GM06990 (cell line): ENCODE data around the gene ERICH6.

ENCODE experiments used
- DNase-seq: peaks from one replicate; pipeline ENCODE4 v3.0.0-alpha.2; 2011; ENCODE audit not compliant: insufficient read length; ENCODE audit errors: extremely low read depth
- H3K27me3 ChIP-seq: replicated peaks from 2 replicates; pipeline ENCODE4 v1.6.0; 2011; ENCODE audit warnings: low read length; ENCODE audit not compliant: control insufficient read depth, insufficient read depth
- H3K36me3 ChIP-seq: 2 replicates; pipeline ENCODE4 v1.5.1; 2011; ENCODE audit warnings: low read length; ENCODE audit not compliant: control insufficient read depth, insufficient read depth
- H3K4me3 ChIP-seq: replicated peaks from 2 replicates; pipeline ENCODE4 v1.5.1; 2011; ENCODE audit warnings: low read depth, mild to moderate bottlenecking, control low read depth, low read length
- TF ChIP-seq, protein P1 (sequence below): IDR thresholded peaks from 2 replicates; pipeline ENCODE4 v1.5.1; 2011; ENCODE audit warnings: low read length, control low read depth, mild to moderate bottlenecking, inconsistent platforms; ENCODE audit not compliant: insufficient read depth, poor library complexity, severe bottlenecking

Gene ERICH6

DNA sequence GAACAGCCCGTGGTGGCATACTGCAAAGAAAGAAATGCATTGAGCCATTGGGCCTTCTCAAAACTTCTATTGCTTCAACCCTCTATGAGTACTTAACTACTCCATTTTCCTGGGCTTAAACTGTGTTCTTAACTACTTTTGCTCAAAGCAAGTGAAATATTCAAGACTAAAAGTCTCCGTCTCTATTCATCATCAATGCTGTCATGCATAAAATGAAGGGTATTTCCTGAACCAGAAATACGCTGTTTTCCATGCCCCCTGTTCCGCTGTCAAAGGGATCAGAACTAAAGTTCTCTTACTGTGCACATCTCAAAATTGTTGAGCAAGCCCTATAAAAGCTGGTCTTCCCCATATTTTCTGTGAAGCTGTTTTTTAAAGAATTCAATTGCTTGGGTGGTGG, 39.0 kb upstream of the ERICH6 start:
- Histone ChIP-seq H3K4me3 (no peak overlapping the region), H3K27me3 (no peaks in the 10 kb centered on the region), H3K36me3 (peaks cover 4% of the 10 kb centered on the region)
- TF ChIP-seq, protein P1, sequence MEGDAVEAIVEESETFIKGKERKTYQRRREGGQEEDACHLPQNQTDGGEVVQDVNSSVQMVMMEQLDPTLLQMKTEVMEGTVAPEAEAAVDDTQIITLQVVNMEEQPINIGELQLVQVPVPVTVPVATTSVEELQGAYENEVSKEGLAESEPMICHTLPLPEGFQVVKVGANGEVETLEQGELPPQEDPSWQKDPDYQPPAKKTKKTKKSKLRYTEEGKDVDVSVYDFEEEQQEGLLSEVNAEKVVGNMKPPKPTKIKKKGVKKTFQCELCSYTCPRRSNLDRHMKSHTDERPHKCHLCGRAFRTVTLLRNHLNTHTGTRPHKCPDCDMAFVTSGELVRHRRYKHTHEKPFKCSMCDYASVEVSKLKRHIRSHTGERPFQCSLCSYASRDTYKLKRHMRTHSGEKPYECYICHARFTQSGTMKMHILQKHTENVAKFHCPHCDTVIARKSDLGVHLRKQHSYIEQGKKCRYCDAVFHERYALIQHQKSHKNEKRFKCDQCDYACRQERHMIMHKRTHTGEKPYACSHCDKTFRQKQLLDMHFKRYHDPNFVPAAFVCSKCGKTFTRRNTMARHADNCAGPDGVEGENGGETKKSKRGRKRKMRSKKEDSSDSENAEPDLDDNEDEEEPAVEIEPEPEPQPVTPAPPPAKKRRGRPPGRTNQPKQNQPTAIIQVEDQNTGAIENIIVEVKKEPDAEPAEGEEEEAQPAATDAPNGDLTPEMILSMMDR = no peak
- DNase-seq = no peak

DNA sequence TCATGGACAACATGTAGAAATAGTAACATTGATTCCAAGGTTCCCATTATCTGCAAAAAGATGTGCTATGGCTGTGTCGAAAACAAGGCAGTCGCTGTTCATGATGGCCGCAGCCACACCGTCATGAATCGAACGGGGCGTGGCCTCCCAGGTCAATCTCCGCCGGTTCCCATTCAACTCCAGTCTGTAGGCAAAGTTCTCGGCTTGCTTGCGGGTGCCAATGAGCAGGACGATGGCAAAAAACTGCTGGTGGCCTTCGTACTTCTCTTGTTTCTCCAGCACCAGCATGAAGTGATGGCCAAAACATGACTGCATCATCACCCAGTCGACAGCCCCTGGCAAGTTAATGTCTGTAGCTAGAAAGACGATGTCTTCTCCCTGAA, 38.4 kb upstream of the ERICH6 start:
- TF ChIP-seq, protein P1 = no peak
- H3K4me3 ChIP-seq = no peak overlapping the region
- H3K27me3 ChIP-seq = no peaks in the 10 kb centered on the region
- peaks cover 4% of the 10 kb centered on the region for H3K36me3 ChIP-seq
- DNase-seq = no peak

DNA sequence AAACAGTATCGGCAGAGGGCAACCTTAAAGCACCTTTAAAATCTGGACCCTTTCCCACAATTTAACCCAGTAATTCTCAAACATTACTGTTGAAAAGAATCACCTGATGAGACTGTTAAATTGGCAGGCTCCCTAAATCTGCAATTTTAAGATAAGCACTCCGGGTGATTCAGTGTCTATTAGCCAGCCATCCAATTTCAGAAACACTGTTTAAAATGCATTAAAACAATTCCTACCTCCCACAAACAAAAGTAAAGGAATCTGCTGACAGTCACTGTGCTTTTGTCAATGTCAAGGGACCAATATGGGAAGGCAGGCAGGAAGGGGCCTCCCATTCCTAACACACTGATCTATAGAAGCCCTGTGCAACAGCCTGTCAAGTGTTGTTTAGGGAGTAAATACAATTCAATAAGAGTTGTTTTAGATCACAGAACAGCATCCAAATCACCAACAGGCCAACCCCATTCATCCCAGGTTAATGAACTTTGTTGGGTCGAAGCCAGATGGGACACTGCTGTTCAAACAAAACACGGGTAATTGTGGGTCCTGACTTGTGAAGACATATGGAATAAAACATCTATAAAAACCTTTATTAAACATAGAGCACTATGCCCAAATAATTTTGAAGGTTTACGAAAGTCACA, 37.9 kb upstream of the ERICH6 start:
- Histone ChIP-seq H3K4me3 (no peak overlapping the region), H3K27me3 (no peaks in the 10 kb centered on the region)
- TF ChIP-seq, protein P1 = no peak

DNA sequence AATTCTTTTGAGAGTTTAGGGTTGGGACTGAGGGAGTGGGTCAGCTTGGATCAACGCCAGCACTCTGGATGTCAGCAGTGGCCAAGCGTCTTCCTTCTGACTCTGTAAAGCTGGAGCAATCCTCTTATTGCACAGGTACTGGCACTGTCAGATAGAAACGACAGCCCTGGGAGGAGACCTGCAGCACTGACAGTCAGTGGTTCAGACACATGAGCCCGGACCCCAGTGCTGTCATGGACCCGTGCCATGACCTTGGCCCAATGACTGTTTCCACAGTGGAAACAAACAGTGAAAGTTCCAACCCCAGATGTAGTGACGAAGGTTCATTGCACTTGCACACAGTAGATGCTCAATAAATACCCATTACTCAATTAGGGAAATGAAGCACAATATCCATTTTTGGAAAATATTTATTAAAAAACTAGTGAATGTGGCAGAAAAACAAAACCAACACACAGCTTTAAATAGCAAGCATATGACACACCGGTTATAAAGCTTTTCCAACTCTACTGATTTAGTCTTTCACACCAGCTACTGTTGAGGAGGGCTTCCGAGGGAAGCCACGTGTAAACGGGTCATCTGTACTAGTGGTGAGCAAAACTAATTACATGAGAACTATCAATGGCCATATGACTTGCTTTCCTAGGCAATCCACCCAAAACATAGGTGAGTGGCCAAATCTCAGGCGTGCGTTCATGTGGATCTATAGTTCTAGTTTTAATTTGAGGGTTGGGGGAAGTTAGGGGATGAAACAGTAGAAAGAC, 37.2 kb upstream of the ERICH6 start:
- no peak for DNase-seq
- Histone ChIP-seq H3K4me3 (no peak overlapping the region), H3K27me3 (no peaks in the 10 kb centered on the region), H3K36me3 (peaks cover 4% of the 10 kb centered on the region)
- TF ChIP-seq, protein P1 = no peak

More for the DNA sequence above, 37.9 kb upstream of the ERICH6 start:
- DNase-seq = no peak
- H3K36me3 ChIP-seq = peaks cover 4% of the 10 kb centered on the region

DNA sequence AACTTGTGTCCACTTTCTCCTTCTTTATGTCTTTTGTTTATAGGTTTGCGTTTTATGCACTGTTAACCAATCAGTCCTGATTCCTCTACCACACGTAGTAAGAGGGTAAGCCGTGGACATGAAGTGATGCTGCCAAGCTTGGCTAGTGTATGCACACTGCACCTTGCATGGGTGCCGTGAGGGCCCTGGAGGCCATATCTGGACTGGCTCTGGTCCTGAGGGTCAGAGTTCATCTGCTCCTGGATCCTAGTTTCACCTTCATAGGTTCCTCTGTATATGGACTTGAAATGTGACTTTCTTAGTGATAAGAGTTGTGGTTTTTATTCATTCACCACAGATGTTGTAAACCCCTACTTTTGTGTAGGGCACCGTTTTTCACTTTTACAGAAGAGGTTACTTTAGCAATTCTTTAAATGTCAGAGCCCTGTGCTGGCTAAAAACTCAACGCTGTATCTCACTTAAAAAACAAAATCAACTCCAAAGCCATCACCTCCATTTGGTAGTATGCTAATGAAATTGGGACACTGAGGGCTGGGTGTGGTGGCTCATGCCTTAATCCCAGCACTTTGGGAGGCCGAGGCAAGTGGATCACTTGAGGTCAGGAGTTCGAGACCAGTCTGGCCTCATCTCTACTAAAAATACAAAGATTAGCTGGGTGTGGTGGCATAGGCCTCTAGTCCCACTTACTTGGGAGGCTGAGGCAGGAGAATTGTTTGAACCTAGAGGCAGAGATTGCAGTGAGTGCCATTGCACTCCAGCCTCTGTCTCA, 36.3 kb upstream of the ERICH6 start:
- TF ChIP-seq, protein P1 = no peak
- H3K27me3 ChIP-seq = no peaks in the 10 kb centered on the region
- DNase-seq = no peak
- no peak overlapping the region for H3K4me3 ChIP-seq
- peaks cover 4% of the 10 kb centered on the region for H3K36me3 ChIP-seq
